ENCODE measurements around the gene SIPA1L3.

The SIPA1L3 gene

GRCh38 chr19:38105574-38105973 is 198.6 kb downstream of the SIPA1L3 start:
- H3K9me3 ChIP-seq (replicated peaks; ENCODE audit: insufficient read depth, low read length) = no peaks in the 10 kb centered on the region
- H3F3A ChIP-seq (ENCODE audit: insufficient read depth, low read length) = no peaks in the 10 kb centered on the region
- no peak overlapping the region for H3K9ac ChIP-seq (ENCODE audit: low read length)
- no peaks in the 10 kb centered on the region for H3K36me3 ChIP-seq (replicated peaks; ENCODE audit: insufficient read depth, low read length)
- H2AFZ ChIP-seq (ENCODE audit: low read length) = no peak overlapping the region
- no peak overlapping the region for H3K4me2 ChIP-seq (ENCODE audit: low read depth, low read length)
- H3K9me2 ChIP-seq (replicated peaks; ENCODE audit: insufficient read depth, low read length) = no peaks in the 10 kb centered on the region
- no peak overlapping the region for H3K27ac ChIP-seq (ENCODE audit: low read length)
- TF ChIP-seq EZH2 (optimal IDR thresholded peaks at IDR 0.05; ENCODE audit: low read depth, low read length) (no peak), EZH2phosphoT487 (IDR thresholded peaks at IDR 0.05; ENCODE audit: low read length) (no peak)
- TF ChIP-seq, protein P1, sequence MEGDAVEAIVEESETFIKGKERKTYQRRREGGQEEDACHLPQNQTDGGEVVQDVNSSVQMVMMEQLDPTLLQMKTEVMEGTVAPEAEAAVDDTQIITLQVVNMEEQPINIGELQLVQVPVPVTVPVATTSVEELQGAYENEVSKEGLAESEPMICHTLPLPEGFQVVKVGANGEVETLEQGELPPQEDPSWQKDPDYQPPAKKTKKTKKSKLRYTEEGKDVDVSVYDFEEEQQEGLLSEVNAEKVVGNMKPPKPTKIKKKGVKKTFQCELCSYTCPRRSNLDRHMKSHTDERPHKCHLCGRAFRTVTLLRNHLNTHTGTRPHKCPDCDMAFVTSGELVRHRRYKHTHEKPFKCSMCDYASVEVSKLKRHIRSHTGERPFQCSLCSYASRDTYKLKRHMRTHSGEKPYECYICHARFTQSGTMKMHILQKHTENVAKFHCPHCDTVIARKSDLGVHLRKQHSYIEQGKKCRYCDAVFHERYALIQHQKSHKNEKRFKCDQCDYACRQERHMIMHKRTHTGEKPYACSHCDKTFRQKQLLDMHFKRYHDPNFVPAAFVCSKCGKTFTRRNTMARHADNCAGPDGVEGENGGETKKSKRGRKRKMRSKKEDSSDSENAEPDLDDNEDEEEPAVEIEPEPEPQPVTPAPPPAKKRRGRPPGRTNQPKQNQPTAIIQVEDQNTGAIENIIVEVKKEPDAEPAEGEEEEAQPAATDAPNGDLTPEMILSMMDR (IDR thresholded peaks at IDR 0.05; ENCODE audit: low read length) = no peak
- H3K27me3 ChIP-seq (replicated peaks; ENCODE audit: insufficient read depth, low read length) = no peaks in the 10 kb centered on the region
- H4K20me1 ChIP-seq (ENCODE audit: insufficient read depth, low read length) = no peaks in the 10 kb centered on the region
- H3K4me3 ChIP-seq (ENCODE audit: low read length) = no peak overlapping the region
- H3K4me1 ChIP-seq (ENCODE audit: low read length) = no peaks in the 10 kb centered on the region
- no peak for DNase-seq
- H3K79me2 ChIP-seq (ENCODE audit: low read length) = no peaks in the 10 kb centered on the region

GRCh38 chr19:38107129-38107528 is 200.1 kb downstream of the SIPA1L3 start:
- H3K4me2 ChIP-seq (ENCODE audit: low read depth, low read length) = no peak overlapping the region
- H3K4me3 ChIP-seq (ENCODE audit: low read length) = no peak overlapping the region
- TF ChIP-seq EZH2phosphoT487 (IDR thresholded peaks at IDR 0.05; ENCODE audit: low read length) (no peak), EZH2 (optimal IDR thresholded peaks at IDR 0.05; ENCODE audit: low read depth, low read length) (no peak)
- TF ChIP-seq, protein P1 (IDR thresholded peaks at IDR 0.05; ENCODE audit: low read length) = no peak
- no peaks in the 10 kb centered on the region for H3K36me3 ChIP-seq (replicated peaks; ENCODE audit: insufficient read depth, low read length)
- H3K4me1 ChIP-seq (ENCODE audit: low read length) = no peaks in the 10 kb centered on the region
- DNase-seq = no peak
- H2AFZ ChIP-seq (ENCODE audit: low read length) = no peak overlapping the region
- H3K27me3 ChIP-seq (replicated peaks; ENCODE audit: insufficient read depth, low read length) = no peaks in the 10 kb centered on the region
- no peaks in the 10 kb centered on the region for H3K9me2 ChIP-seq (replicated peaks; ENCODE audit: insufficient read depth, low read length)
- H3K9me3 ChIP-seq (replicated peaks; ENCODE audit: insufficient read depth, low read length) = no peaks in the 10 kb centered on the region
- no peaks in the 10 kb centered on the region for H3K79me2 ChIP-seq (ENCODE audit: low read length)
- no peak overlapping the region for H3K27ac ChIP-seq (ENCODE audit: low read length)
- H3F3A ChIP-seq (ENCODE audit: insufficient read depth, low read length) = no peaks in the 10 kb centered on the region
- H3K9ac ChIP-seq (ENCODE audit: low read length) = no peak overlapping the region
- no peaks in the 10 kb centered on the region for H4K20me1 ChIP-seq (ENCODE audit: insufficient read depth, low read length)

GRCh38 chr19:38111898-38112297 is 204.9 kb downstream of the SIPA1L3 start:
- Histone ChIP-seq H3K9me2 (replicated peaks; ENCODE audit: insufficient read depth, low read length) (no peaks in the 10 kb centered on the region), H2AFZ (ENCODE audit: low read length) (no peak overlapping the region), H3K9me3 (replicated peaks; ENCODE audit: insufficient read depth, low read length) (no peaks in the 10 kb centered on the region), H3K9ac (ENCODE audit: low read length) (no peak overlapping the region), H3K4me2 (ENCODE audit: low read depth, low read length) (no peak overlapping the region), H3K27me3 (replicated peaks; ENCODE audit: insufficient read depth, low read length) (no peaks in the 10 kb centered on the region), H3K36me3 (replicated peaks; ENCODE audit: insufficient read depth, low read length) (no peaks in the 10 kb centered on the region), H4K20me1 (ENCODE audit: insufficient read depth, low read length) (no peaks in the 10 kb centered on the region), H3F3A (ENCODE audit: insufficient read depth, low read length) (no peaks in the 10 kb centered on the region), H3K4me3 (ENCODE audit: low read length) (no peak overlapping the region), H3K4me1 (ENCODE audit: low read length) (no peaks in the 10 kb centered on the region), H3K27ac (ENCODE audit: low read length) (no peak overlapping the region), H3K79me2 (ENCODE audit: low read length) (no peaks in the 10 kb centered on the region)
- no peak for DNase-seq
- TF ChIP-seq EZH2 (optimal IDR thresholded peaks at IDR 0.05; ENCODE audit: low read depth, low read length) (no peak), EZH2phosphoT487 (IDR thresholded peaks at IDR 0.05; ENCODE audit: low read length) (no peak)
- TF ChIP-seq, protein P1 (IDR thresholded peaks at IDR 0.05; ENCODE audit: low read length) = no peak
